Cardiac muscle cell (in vitro differentiated cells and primary cell): Measurements from ENCODE around the gene TSNAXIP1. TPM values are rescaled to one million over a fixed set of nuclear protein-coding genes. Genes with fewer than 3 reads are reported as not detected.

ENCODE experiments used
- DNase-seq, 2 donors: peaks; one replicate each; pipeline versions ENCODE4 v3.0.0 to v3.0.0-alpha.2; 2010 to 2017; ENCODE audit warnings: low read depth in 1 of 2, low spot score in 1 of 2
- H3K27ac ChIP-seq: fragments of 200-600 bp; sonication (generic); 2 replicates; pipeline ENCODE4 v1.5.1; 2016
- H3K27me3 ChIP-seq: fragments of 200-600 bp; sonication (generic); 2 replicates; pipeline ENCODE4 v1.6.0; 2016; ENCODE audit warnings: control low read depth
- H3K36me3 ChIP-seq: fragments of 200-600 bp; sonication (generic); 2 replicates; pipeline ENCODE4 v1.5.1; 2016; ENCODE audit warnings: control low read depth
- H3K4me1 ChIP-seq: fragments of 200-600 bp; sonication (generic); 2 replicates; pipeline ENCODE4 v1.8.1; 2017; ENCODE audit warnings: low read depth, mild to moderate bottlenecking, mixed run types
- H3K4me3 ChIP-seq: fragments of 200-600 bp; sonication (generic); 2 replicates; pipeline ENCODE4 v1.5.1; 2016; ENCODE audit warnings: mild to moderate bottlenecking
- H3K9me3 ChIP-seq: fragments of 200-600 bp; sonication (generic); 2 replicates; pipeline ENCODE4 v1.5.1; 2017; ENCODE audit warnings: low read depth, mild to moderate bottlenecking, control low read depth
- polyA plus RNA-seq: library from polyadenylated mRNA; unstranded; fragments of >200 nt; fragmentation: Nextera tagmentation; extraction: Ambion mirVana; gene quantifications from 2 replicates; pipeline ENCODE4 v1.2.1, GENCODE V29; 2016
- total RNA-seq: library from RNA; depleted of rRNA; stranded (reverse); fragments of >200 nt; gene quantifications from 2 replicates; pipeline ENCODE4 v1.2.3, GENCODE V29; 2016
- TF ChIP-seq, protein P1 (sequence below): IDR thresholded peaks from 2 replicates; pipeline ENCODE4 v1.5.1; 2012; ENCODE audit warnings: low read depth, mild to moderate bottlenecking, low read length

Gene TSNAXIP1
- total and polyA plus RNA-seq, 2 experiments from 2014 or later: 1.1 to 1.7 TPM

DNA sequence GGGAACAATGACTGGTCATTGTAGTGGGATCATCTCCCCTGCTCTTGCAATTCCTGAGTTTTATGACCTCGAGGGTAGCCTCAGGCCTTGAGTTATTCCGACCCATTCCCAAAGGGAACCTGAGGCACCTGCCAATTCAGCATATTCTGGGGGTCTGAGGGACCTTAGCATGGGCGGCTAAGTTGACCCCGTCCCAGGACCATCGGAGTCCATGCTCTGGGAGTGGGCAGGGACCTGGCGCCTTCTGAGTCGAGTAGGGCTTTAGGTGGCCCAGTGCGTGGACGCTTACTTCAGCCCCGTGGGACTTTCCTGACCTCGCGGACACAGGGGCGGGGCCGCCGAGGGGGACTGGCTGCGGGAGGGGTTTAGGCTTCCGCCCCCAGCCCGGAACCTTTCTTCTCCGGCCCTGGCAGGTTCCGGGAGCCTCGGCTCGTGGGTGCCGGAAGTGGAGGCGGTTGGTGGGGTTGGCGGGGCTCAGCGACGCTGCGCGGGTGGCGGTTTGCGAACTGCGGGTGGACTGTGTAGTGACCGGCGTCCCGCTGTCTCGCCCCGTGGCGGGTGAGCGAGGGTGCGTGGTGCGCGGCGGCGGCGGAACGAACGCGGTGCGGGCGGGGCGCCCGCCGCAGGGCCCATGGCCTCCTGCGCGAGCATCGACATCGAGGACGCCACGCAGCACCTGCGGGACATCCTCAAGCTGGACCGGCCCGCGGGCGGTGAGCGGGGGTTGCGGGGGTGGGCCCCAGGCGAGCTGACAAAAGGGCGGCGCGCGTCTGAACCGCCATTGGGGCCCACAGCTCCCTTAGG lies 66.1 kb downstream of the TSNAXIP1 start, which contains the start of gene EDC4:
Gene EDC4, plus strand, starts transcription at position 422 of the 804 bp plus-strand sequence. Its CDS starts 210 bp downstream, at position 632.
- DNase-seq: peak; percentile 75 to 84
- peak within 1 kb of the TSS; percentile 82 for H3K4me3 ChIP-seq
- TF ChIP-seq, protein P1, sequence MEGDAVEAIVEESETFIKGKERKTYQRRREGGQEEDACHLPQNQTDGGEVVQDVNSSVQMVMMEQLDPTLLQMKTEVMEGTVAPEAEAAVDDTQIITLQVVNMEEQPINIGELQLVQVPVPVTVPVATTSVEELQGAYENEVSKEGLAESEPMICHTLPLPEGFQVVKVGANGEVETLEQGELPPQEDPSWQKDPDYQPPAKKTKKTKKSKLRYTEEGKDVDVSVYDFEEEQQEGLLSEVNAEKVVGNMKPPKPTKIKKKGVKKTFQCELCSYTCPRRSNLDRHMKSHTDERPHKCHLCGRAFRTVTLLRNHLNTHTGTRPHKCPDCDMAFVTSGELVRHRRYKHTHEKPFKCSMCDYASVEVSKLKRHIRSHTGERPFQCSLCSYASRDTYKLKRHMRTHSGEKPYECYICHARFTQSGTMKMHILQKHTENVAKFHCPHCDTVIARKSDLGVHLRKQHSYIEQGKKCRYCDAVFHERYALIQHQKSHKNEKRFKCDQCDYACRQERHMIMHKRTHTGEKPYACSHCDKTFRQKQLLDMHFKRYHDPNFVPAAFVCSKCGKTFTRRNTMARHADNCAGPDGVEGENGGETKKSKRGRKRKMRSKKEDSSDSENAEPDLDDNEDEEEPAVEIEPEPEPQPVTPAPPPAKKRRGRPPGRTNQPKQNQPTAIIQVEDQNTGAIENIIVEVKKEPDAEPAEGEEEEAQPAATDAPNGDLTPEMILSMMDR: no peak
- peaks cover 36% of the 10 kb centered on the region for H3K36me3 ChIP-seq
- H3K27ac ChIP-seq: peak within 1 kb of the TSS; percentile 37
- no peaks in the 10 kb centered on the region for H3K9me3 ChIP-seq
- peaks cover 4% of the 10 kb centered on the region for H3K4me1 ChIP-seq
- H3K27me3 ChIP-seq: no peaks in the 10 kb centered on the region

DNA sequence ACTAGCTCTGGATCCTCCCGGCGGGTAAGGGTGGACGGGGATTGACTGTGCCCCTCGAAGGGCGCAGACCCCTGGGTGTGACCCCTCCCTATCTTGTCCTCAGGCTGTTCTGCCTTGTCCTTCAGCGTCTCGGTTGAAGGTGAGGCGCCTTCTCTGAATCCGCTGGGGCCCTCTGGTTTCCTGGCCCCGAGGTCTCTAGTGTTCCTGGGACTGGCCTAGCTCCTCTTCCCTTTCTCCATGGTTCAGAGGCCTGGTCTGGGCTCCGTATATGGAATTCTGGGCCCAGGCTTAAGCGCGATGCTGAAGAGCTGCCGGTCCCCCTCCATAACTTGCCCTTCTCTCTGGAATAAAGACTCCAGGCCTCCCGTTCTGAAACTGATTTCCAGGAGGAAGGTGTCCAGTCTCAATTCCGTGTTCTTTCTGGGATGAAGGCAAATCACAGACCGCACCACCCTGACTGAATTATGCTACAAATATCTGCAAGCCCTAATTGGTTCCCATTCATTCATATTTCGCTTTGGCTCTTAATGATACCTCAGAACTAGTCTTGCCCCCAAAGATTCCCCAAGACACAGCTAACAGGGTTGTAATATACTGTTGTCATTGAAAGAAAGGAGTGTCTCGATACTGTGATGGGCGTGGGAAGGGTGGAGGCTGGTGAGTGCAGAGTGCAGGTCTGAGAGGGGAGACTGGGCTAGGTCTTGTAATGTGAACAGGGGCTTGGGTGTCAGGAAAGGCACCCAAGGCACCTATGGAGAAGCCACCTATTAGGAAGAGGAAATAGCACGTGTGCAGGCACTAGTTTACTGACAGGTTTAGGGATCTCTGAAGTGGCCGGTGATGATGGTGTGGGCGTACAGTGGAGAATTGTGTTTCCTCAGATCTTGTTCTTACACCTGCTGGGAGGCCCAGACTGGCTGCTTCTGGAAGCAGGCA lies 67.0 kb downstream of the TSNAXIP1 start:
- DNase-seq: peak in 1 of 2 donors; percentile 43
- H3K27ac ChIP-seq: peak overlapping the region; percentile 37
- H3K4me1 ChIP-seq: peaks cover 4% of the 10 kb centered on the region
- peak overlapping the region; percentile 82 for H3K4me3 ChIP-seq
- peaks cover 38% of the 10 kb centered on the region for H3K36me3 ChIP-seq
- no peaks in the 10 kb centered on the region for H3K9me3 ChIP-seq
- TF ChIP-seq, protein P1: no peak
- no peaks in the 10 kb centered on the region for H3K27me3 ChIP-seq

- Histone ChIP-seq H3K4me1 (peaks cover 4% of the 10 kb centered on the region), H3K9me3 (no peaks in the 10 kb centered on the region), H3K4me3 (no peak overlapping the region), H3K36me3 (peaks cover 43% of the 10 kb centered on the region), H3K27me3 (no peaks in the 10 kb centered on the region), H3K27ac (no peak overlapping the region)
- no peak for DNase-seq
- TF ChIP-seq, protein P1: no peak
These were observed 67.7 kb downstream of the TSNAXIP1 start for GRCh38 chr16:67874372-67874771.

- Histone ChIP-seq H3K27ac (no peak overlapping the region), H3K4me3 (no peak overlapping the region), H3K27me3 (no peaks in the 10 kb centered on the region), H3K9me3 (no peaks in the 10 kb centered on the region), H3K4me1 (peaks cover 4% of the 10 kb centered on the region), H3K36me3 (peaks cover 48% of the 10 kb centered on the region)
- TF ChIP-seq, protein P1: no peak
- DNase-seq: no peak
These were observed 70.4 kb downstream of the TSNAXIP1 start for GRCh38 chr16:67877064-67877463.

Other genes starting within 250 kb of the TSNAXIP1 start
- 25.2 and 33.9 TPM in 2 replicates for gene CTCF, start 244.4 kb upstream of the TSNAXIP1 start, total RNA-seq
- 37.6 and 38.0 TPM in 2 replicates for gene CTCF, start 244.4 kb upstream of the TSNAXIP1 start, polyA plus RNA-seq
- gene CARMIL2, start 161.7 kb upstream of the TSNAXIP1 start, total RNA-seq: 0.78 and 1.6 TPM in 2 replicates
- gene CARMIL2, start 161.7 kb upstream of the TSNAXIP1 start, polyA plus RNA-seq: 2.3 and 2.4 TPM in 2 replicates
- gene ACD, start 146.6 kb upstream of the TSNAXIP1 start, total RNA-seq: 17.2 and 25.5 TPM in 2 replicates
- gene ACD, start 146.6 kb upstream of the TSNAXIP1 start, polyA plus RNA-seq: 25.1 and 31.8 TPM in 2 replicates
- 0.71 and 0.74 TPM in 2 replicates for gene PARD6A, start 145.9 kb upstream of the TSNAXIP1 start, total RNA-seq
- 0.91 and 1.1 TPM in 2 replicates for gene PARD6A, start 145.9 kb upstream of the TSNAXIP1 start, polyA plus RNA-seq
- gene ENKD1, start 140.1 kb upstream of the TSNAXIP1 start, total RNA-seq: 29.8 and 34.8 TPM in 2 replicates
- gene ENKD1, start 140.1 kb upstream of the TSNAXIP1 start, polyA plus RNA-seq: 23.3 and 23.8 TPM in 2 replicates
- gene C16orf86, start 140.1 kb upstream of the TSNAXIP1 start, total RNA-seq: 13.0 and 14.9 TPM in 2 replicates
- 1.7 and 5.1 TPM in 2 replicates for gene C16orf86, start 140.1 kb upstream of the TSNAXIP1 start, polyA plus RNA-seq
- gene GFOD2, start 87.6 kb upstream of the TSNAXIP1 start, total RNA-seq: 5.9 and 8.4 TPM in 2 replicates
- gene GFOD2, start 87.6 kb upstream of the TSNAXIP1 start, polyA plus RNA-seq: 2.2 and 5.6 TPM in 2 replicates
- 7.4 and 8.0 TPM in 2 replicates for gene RANBP10, start 329 bp upstream of the TSNAXIP1 start, total RNA-seq
- 13.4 and 13.6 TPM in 2 replicates for gene RANBP10, start 329 bp upstream of the TSNAXIP1 start, polyA plus RNA-seq
- gene THAP11, start 35.4 kb downstream of the TSNAXIP1 start, total RNA-seq: 75.3 and 80.7 TPM in 2 replicates
- 61.3 and 68.3 TPM in 2 replicates for gene THAP11, start 35.4 kb downstream of the TSNAXIP1 start, polyA plus RNA-seq
- gene NUTF2, start 40.0 kb downstream of the TSNAXIP1 start, total RNA-seq: 77.6 and 213 TPM in 2 replicates
- gene NUTF2, start 40.0 kb downstream of the TSNAXIP1 start, polyA plus RNA-seq: 220 and 235 TPM in 2 replicates
- gene CENPT, start 40.8 kb downstream of the TSNAXIP1 start, total RNA-seq: 42.1 and 61.8 TPM in 2 replicates
- gene CENPT, start 40.8 kb downstream of the TSNAXIP1 start, polyA plus RNA-seq: 65.2 and 70.2 TPM in 2 replicates
- gene EDC4, start 66.2 kb downstream of the TSNAXIP1 start, total RNA-seq: 89.6 and 95.7 TPM in 2 replicates
- gene EDC4, start 66.2 kb downstream of the TSNAXIP1 start, polyA plus RNA-seq: 68.3 and 87.8 TPM in 2 replicates
- gene NRN1L, start 78.0 kb downstream of the TSNAXIP1 start, total RNA-seq: 2.2 and 4.8 TPM in 2 replicates
- 0.32 and 0.73 TPM in 2 replicates for gene NRN1L, start 78.0 kb downstream of the TSNAXIP1 start, polyA plus RNA-seq
- gene PSKH1, start 86.4 kb downstream of the TSNAXIP1 start, total RNA-seq: 31.0 and 31.6 TPM in 2 replicates
- 46.7 and 48.8 TPM in 2 replicates for gene PSKH1, start 86.4 kb downstream of the TSNAXIP1 start, polyA plus RNA-seq
- 1.9 and 2.7 TPM in 2 replicates for gene CTRL, start 125.0 kb downstream of the TSNAXIP1 start, total RNA-seq
- gene CTRL, start 125.0 kb downstream of the TSNAXIP1 start, polyA plus RNA-seq: 10.0 and 14.8 TPM in 2 replicates
- gene PSMB10, start 130.0 kb downstream of the TSNAXIP1 start, total RNA-seq: 26.7 and 35.1 TPM in 2 replicates
- gene PSMB10, start 130.0 kb downstream of the TSNAXIP1 start, polyA plus RNA-seq: 34.6 and 53.2 TPM in 2 replicates
- 11.3 and 13.4 TPM in 2 replicates for gene LCAT, start 137.2 kb downstream of the TSNAXIP1 start, total RNA-seq
- 13.8 and 18.4 TPM in 2 replicates for gene LCAT, start 137.2 kb downstream of the TSNAXIP1 start, polyA plus RNA-seq
- 35.0 and 49.2 TPM in 2 replicates for gene SLC12A4, start 161.7 kb downstream of the TSNAXIP1 start, total RNA-seq
- 36.5 and 59.4 TPM in 2 replicates for gene SLC12A4, start 161.7 kb downstream of the TSNAXIP1 start, polyA plus RNA-seq
- gene DPEP3, start 173.6 kb downstream of the TSNAXIP1 start, total RNA-seq: 0.07 TPM in 1 of 2 replicates, not detected in the other
- gene DPEP3, start 173.6 kb downstream of the TSNAXIP1 start, polyA plus RNA-seq: 0.51 TPM in 1 of 2 replicates, not detected in the other
- not detected in 2 replicates for gene DPEP2, start 192.6 kb downstream of the TSNAXIP1 start, total RNA-seq
- 0.82 TPM in 1 of 2 replicates, not detected in the other for gene DPEP2, start 192.6 kb downstream of the TSNAXIP1 start, polyA plus RNA-seq
- gene DPEP2NB, start 209.0 kb downstream of the TSNAXIP1 start, total RNA-seq: not detected in 2 replicates
- not detected in 2 replicates for gene DPEP2NB, start 209.0 kb downstream of the TSNAXIP1 start, polyA plus RNA-seq
- 20.1 and 21.8 TPM in 2 replicates for gene DDX28, start 216.3 kb downstream of the TSNAXIP1 start, total RNA-seq
- 15.3 and 20.3 TPM in 2 replicates for gene DDX28, start 216.3 kb downstream of the TSNAXIP1 start, polyA plus RNA-seq
- gene DUS2, start 216.4 kb downstream of the TSNAXIP1 start, total RNA-seq: 18.3 and 21.3 TPM in 2 replicates
- 29.7 and 30.0 TPM in 2 replicates for gene DUS2, start 216.4 kb downstream of the TSNAXIP1 start, polyA plus RNA-seq